IPS-18c (cell line): ENCODE results near the gene INO80D.

Source experiments
- H3K4me3 ChIP-seq: 2 replicates; pipeline ENCODE4 v1.7.0; 2013; ENCODE audit warnings: low read depth, mild to moderate bottlenecking, low read length, moderate library complexity; ENCODE audit not compliant: insufficient read depth
- H3K9me3 ChIP-seq: one replicate; pipeline ENCODE4 v1.6.1; 2013; ENCODE audit warnings: mild to moderate bottlenecking, low read length, moderate library complexity; ENCODE audit not compliant: control insufficient read depth, insufficient read depth

INO80D gene

DNA sequence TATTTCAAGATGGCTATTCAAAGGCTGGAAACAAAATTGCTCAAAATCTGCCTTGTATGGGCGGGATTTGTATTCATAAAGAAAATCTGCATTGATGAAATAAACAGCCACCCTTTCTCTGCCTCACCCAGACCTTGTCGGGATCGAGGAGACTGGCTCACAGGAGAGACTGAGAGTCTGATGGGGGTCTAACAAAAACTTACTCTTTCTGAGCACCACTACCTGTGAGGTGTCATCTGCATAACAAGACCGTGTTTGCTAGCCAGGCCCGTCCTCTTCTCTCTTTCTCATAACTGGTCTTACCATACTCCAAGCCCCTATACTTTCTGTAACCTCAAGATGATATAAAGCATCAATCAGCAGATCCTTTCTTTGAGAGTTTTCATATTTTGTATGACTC, 115.6 kb downstream of the INO80D start:
- no peaks in the 10 kb centered on the region for H3K9me3 ChIP-seq
- H3K4me3 ChIP-seq: no peak overlapping the region

DNA sequence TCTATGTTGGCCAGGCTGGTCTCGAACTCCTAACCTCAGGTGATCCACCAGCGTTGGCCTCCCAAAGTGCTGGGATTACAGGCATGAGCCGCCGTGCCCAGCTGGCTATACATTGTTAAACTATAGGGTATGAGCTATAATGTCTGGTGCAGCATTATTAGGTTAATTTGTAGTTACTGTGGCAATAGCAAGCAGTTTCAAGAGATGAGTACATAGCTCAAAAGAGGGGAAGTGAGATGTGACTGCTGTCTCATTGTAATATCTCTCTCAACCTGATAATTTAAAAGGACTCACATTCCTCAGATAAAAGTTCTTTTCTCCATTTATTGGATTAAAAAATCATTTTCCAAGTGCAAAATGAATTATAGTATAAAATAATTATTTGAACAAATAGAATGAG, 116.4 kb downstream of the INO80D start:
- no peak overlapping the region for H3K4me3 ChIP-seq
- H3K9me3 ChIP-seq: no peaks in the 10 kb centered on the region

DNA sequence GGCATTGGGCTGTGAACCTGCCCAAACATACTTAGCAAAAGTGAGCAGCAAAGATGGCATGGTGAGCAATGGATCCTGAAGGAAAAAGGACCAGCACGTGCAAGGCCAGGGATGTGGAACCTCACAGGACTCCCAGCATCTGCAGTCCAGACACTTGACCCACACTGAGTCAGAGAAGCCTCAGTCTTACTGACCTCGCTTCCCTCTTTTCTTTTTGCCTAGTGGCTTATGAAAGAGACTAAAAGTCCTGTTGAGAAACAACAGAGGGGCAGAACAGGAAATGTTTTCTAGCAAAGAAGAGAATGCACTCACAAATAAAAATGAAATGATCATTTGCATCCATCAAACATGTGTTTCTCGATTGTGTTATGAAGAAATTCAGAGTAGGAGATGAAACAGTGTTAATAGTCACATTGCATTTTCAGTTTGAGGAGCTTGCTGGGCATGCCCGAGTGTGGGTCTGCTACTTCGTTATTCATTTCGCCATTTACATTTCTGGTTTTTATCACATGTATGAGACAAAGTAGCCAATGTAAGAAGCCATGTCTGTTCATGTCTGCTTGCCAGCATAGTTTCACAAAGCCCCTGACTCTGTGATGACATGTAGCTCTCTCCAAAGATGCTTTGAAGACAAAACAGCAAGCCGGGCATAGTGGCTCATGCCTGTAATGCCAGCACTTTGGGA, 118.4 kb downstream of the INO80D start:
- no peak overlapping the region for H3K4me3 ChIP-seq
- H3K9me3 ChIP-seq: no peaks in the 10 kb centered on the region

DNA sequence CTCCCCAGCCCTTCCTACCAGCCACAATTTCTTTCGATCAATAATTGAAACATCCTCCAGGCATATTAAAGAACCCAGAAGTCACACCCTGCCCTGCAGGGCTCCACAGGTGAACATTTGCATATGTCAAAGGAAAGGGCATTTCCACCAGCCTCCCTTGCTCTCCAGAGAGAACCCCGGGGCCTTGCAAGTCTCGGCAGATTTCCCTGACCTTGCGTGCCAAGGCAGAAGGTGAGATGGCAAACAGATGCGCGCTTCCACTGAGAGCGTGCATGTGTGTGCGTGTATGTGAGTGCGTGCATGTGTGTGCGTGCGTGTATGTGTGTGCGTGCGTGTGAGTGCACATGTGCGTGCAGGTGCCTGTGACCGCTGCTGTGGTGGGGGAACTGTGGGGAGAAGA, 120.3 kb downstream of the INO80D start:
- H3K9me3 ChIP-seq: no peaks in the 10 kb centered on the region
- H3K4me3 ChIP-seq: no peak overlapping the region

DNA sequence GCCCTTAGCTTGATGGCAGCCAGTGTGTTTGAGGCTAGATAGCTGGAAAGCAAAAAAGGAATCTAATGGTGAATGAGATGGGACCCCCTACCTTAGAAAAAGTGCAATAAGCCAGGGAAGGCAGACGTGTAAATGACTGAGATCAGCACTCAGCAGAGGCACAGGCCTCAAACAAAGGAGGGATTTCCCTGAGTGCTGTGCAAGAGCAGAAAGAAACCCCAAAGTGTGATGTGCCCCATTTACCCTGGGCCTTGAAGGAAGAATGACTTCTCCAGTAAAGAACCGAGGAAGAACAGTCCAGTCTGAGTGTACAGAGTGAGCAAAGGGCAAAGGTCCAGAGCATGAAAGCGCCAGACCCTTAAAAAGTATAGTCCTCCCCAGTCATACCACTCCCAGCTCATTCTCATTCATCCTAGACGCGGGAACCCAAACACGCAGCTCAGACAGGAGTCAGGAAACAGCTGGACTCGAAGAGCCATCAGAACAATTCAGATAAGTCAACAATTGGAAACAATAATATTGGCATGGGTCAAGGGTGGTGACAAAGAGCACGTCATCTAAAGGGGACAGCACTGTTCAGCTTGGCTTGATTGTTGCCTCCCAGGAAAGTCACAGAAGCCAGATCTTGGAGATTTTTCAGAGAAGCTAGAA, 121.7 kb downstream of the INO80D start:
- H3K4me3 ChIP-seq: no peak overlapping the region
- no peaks in the 10 kb centered on the region for H3K9me3 ChIP-seq

DNA sequence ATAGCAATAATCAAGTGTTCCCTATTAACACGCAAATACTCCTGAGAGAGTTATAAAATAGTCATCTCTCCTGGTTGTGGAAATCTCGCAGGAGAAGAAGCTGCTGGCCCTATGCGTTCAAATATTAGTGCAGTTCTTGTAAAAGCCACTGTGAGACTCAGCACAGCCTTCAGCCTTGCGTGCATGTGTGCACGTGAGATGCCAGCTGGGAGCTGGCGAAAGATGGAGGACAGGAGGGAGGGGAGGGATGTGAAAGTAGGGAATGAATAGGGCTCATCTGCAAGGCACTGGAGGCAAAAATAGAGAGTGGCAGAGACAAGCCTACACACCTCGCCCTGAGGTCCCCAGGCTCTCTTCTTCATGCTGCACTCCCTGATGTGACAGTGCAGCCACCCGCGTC, 126.5 kb downstream of the INO80D start:
- H3K9me3 ChIP-seq: no peaks in the 10 kb centered on the region
- H3K4me3 ChIP-seq: no peak overlapping the region

DNA sequence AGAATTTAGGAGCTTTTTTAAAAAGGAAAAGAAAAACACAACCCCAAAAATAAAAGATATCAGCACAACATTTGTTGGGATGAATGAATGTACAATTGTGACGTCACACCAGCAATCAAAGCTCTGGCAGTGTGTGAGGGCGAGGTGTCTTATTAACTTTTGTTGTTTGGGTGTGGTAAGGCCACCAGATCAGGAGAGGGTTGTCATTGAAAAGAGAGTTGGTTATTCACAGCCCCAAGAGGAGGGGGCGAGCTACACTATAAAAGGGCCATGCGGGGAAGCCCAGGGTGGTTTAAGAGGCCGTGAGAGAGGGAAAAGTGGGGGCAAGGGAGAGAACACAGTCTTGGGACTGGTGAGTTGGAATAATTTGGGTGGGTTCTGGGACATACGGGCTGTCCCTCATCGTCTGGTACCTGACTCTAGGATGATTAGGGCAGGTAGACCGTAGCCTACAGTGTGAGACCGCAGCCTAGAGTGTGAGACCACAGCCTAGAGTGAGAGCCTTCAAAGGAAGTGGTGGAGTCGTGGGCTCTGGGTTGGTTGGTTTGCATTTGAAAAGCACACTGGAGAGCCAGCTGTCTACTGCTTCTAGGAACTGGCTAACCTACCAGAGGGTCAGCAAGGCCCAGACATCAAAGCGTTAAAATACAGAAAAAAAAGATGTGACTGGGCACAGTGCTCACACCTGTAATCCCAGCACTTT, 128.4 kb downstream of the INO80D start:
- no peak overlapping the region for H3K4me3 ChIP-seq
- no peaks in the 10 kb centered on the region for H3K9me3 ChIP-seq

DNA sequence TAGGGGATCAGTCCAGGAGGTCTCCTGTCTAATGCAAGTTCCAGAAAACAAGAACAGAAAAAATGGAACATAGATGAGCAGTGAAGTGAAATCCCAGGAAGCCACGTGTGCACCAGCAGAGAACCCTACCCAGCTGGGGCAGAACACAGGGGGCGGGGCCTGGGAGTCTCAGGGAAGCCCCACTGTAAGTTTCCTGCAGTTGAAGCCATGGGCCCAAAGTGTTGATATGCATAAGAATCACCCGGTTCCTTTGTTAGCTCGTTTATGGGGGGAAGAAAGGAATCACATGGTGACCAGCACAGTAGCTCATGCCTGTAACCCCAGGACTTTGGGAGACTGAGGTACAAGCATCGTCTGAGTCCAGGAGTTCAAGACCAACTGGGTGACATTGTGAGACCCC, 131.3 kb downstream of the INO80D start:
- H3K9me3 ChIP-seq: no peaks in the 10 kb centered on the region

DNA sequence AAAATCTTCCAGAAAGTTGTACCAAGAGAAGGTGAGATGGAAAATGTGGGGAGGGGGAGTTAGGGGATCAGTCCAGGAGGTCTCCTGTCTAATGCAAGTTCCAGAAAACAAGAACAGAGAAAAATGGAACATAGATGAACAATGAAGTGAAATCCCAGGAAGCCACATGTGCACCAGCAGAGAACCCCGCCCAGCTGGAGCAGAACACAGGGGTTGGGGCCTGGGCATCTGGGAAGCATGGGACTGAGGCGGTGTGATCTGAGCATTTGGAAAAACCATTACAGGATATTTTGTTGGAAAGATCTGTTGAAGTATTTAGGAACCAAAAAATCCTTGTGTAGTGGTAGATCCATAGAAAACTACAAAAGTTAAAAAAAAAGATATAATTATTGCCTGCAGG, 133.7 kb downstream of the INO80D start:
- Histone ChIP-seq H3K4me3 (no peak overlapping the region), H3K9me3 (no peaks in the 10 kb centered on the region)

More for the DNA sequence above, 131.3 kb downstream of the INO80D start:
- H3K4me3 ChIP-seq: no peak overlapping the region

DNA sequence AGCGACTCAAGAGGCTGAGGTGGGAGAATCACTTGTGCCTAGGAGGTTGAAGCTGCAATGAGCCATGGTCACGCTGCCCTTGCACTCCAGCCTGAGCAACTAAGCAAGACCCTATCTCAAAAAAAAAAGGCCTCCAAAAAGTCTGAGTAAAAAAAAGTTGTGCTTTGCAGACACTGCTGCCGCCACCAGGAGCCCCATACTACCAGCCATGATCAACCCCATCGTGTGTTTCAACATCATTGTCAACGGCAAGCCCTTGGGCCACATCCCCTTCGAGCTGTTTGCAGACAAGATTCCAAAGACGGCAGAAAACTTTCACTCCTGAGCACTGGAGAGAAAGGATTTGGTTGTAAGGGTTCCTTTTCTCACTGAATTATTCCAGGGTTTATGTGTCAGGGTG, 137.1 kb downstream of the INO80D start:
- H3K9me3 ChIP-seq: no peaks in the 10 kb centered on the region

DNA sequence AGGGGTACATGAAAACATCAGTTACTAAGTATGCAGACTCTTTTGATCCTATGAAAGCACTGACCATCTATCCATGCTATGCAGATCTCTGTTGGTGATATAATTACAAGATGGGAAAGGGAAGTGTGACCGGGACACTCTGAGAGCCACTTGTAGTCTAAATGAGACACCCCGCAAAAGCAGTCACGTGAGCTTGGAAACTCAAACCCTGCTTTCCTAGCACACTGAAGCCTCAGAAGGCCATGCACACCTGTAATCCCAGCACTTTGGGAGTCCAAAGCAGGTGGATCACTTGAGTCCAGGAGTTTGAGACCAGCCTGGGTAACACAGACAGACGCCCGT, 137.5 kb downstream of the INO80D start:
- no peak overlapping the region for H3K4me3 ChIP-seq
- H3K9me3 ChIP-seq: no peaks in the 10 kb centered on the region

More for the DNA sequence above, 137.1 kb downstream of the INO80D start:
- no peak overlapping the region for H3K4me3 ChIP-seq

DNA sequence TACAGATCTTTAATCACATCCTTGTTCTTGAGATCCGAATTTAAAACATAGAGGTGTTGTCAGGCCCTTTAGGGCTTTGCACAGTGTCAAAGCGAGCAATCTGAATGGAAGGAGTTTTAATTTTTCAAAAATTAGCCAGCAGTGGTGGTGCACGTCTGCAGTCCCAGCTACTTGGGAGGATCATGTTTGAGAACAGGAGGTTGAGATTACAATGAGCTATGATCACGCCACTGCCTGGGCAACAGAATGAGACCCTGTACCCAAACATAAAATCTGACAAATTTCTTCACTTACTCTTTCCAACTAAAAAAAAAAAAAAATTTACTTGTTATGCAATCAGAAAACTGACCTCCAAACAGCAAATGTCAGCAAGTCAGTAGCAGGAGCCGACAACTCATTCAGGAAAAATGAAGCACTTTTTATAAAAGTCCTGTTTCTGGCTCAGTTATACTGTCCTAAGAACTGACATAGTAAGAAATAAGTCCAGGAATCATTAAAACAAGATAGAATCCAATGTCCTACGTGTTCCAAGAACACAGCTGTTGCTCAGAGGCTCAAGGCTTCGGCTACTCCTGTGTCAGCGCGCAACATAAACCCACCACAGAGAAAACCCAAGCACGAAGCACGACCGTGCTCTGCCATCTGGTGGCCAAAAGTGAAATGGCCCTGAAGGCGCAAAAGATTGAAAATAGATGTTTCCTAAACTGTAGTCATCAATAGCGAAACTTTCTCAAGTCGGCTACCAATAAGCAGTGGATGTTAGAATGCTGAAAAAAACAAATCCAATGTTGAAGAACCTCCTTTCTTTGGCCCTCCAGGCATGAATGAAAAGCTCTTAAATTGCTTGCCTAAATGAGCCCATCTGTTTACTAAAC, 138.1 kb downstream of the INO80D start:
- H3K4me3 ChIP-seq: no peak overlapping the region
- no peaks in the 10 kb centered on the region for H3K9me3 ChIP-seq

DNA sequence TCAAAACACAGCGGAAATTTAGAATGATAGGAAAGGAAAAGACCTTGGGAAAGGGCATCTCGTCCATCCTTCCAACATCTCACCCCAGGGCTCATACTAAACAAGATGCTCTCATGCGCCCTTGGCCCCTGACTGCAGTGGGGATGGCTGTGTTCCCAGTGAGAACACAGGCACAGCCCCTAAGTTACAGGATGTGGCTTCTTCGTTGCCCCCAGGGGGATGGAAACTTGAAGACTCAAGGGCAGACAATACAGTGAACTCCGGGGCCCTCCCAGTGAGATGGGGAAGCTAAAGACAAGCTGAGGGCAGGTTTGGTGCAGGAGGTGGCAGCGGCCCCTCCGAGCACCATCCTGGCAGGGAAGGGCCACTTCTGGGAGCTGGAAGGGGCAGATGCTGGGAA, 139.7 kb downstream of the INO80D start:
- no peak overlapping the region for H3K4me3 ChIP-seq

More for the DNA sequence above, 139.7 kb downstream of the INO80D start:
- no peaks in the 10 kb centered on the region for H3K9me3 ChIP-seq
